ENCODE measurements around the gene SLC35F3. TPM values are rescaled to one million over a fixed set of nuclear protein-coding genes. Genes with fewer than 3 reads are reported as not detected.

The SLC35F3 gene
- total and polyA plus RNA-seq, 2 experiments from 2014 or later, result 0.80 to 1.3 TPM

DNA sequence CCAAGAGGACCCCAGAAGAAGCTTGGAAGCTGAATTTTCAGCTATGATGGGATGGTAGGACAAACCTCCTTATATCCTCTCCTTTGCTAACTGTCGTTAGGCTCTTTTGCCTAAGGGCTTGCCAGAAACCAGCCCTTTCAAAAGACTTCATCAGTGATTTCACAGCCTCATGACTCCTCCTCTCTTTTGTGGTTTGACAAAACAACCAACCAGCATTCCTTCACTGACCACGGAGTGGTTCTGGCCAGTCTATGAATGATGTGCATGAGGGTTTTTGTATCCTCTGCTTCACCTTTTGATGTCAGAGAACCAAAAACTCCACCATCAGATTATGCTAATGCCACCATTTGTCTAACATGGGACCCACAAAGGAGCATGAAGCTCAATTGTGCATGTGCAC, 351.9 kb downstream of the SLC35F3 start:
- Histone ChIP-seq H3K79me2 (no peaks in the 10 kb centered on the region), H3K4me3 (no peak overlapping the region), H3K36me3 (replicated peaks; ENCODE audit: insufficient read depth, low read depth) (no peaks in the 10 kb centered on the region), H2AFZ (no peak overlapping the region), H3K4me1 (ENCODE audit: insufficient read depth) (no peaks in the 10 kb centered on the region), H3K4me2 (no peak overlapping the region), H3K9me2 (replicated peaks; ENCODE audit: insufficient read depth) (no peaks in the 10 kb centered on the region), H3K9me3 (ENCODE audit: low read depth) (no peaks in the 10 kb centered on the region), H3K27ac (no peak overlapping the region), H3K27me3 (peaks cover 5% of the 10 kb centered on the region), H4K20me1 (ENCODE audit: insufficient read depth, poor library complexity, severe bottlenecking) (no peaks in the 10 kb centered on the region)
- DNase-seq (ENCODE audit: low spot score), result no peak
- WGBS (ENCODE audit: low lambda C conversion rate, missing lambda C conversion rate), result 59% methylated on average over 2 of the region's 2 CpGs
- no peak for TF ChIP-seq CTCF (IDR thresholded peaks at IDR 0.05; ENCODE audit: poor library complexity)
- TF ChIP-seq EZH2 (IDR thresholded peaks at IDR 0.05; ENCODE audit: borderline replicate concordance), result no peak

DNA sequence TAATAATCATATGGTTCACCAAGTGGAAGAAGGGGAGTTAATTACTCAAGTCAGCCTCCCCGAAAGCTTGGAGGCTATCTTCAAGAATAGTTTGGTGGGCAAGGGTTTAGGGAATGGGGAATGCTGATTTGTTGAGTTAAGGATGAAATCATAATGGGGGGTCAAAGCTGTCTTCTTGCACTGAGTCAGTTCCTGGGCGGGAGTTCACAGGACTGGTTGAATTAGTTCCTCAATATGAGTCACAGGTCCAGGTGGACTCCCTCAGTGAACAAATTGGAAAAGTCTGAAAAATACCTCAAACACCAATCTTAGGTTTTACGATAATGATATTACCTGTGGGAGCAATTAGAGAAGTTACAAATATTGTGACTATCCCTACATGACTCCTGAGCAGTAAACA, 353.6 kb downstream of the SLC35F3 start:
- H2AFZ ChIP-seq, result no peak overlapping the region
- H3K27me3 ChIP-seq, result peaks cover 5% of the 10 kb centered on the region
- H4K20me1 ChIP-seq (ENCODE audit: insufficient read depth, poor library complexity, severe bottlenecking), result no peaks in the 10 kb centered on the region
- no peak overlapping the region for H3K4me3 ChIP-seq
- no peaks in the 10 kb centered on the region for H3K4me1 ChIP-seq (ENCODE audit: insufficient read depth)
- no peak overlapping the region for H3K27ac ChIP-seq
- H3K9me2 ChIP-seq (replicated peaks; ENCODE audit: insufficient read depth), result no peaks in the 10 kb centered on the region
- no peak overlapping the region for H3K4me2 ChIP-seq
- no peak for TF ChIP-seq EZH2 (IDR thresholded peaks at IDR 0.05; ENCODE audit: borderline replicate concordance)
- TF ChIP-seq EZH2phosphoT487 (IDR thresholded peaks at IDR 0.05; ENCODE audit: low read depth, severe bottlenecking, unreplicated experiment), result no peak
- no peak for TF ChIP-seq CTCF (IDR thresholded peaks at IDR 0.05; ENCODE audit: poor library complexity)
- H3K79me2 ChIP-seq, result no peaks in the 10 kb centered on the region
- H3K9me3 ChIP-seq (ENCODE audit: low read depth), result no peaks in the 10 kb centered on the region
- 83% methylated on average over 3 of the region's 3 CpGs for WGBS (ENCODE audit: low lambda C conversion rate, missing lambda C conversion rate)
- no peak for DNase-seq (ENCODE audit: low spot score)
- H3K36me3 ChIP-seq (replicated peaks; ENCODE audit: insufficient read depth, low read depth), result no peaks in the 10 kb centered on the region

DNA sequence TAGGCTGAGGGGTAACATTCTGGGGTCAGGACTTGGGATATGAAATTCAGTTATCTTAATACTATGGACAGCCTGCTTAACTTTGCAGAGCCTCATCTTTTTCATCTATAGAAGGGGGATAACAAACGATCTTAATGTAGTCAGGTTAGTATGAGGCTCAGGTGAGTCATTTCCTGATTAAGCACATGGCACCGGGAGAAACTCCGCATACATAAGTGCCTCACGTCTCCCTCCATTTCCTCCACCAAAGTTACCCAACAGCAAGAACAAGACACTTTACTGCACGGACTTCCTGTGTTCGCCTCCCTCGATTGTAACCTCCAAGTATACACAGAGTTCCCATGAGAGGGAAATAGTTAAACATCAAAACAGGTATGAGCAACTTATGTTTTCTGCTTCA, 356.1 kb downstream of the SLC35F3 start:
- H2AFZ ChIP-seq, result no peak overlapping the region
- H3K4me2 ChIP-seq, result no peak overlapping the region
- H3K79me2 ChIP-seq, result no peaks in the 10 kb centered on the region
- H4K20me1 ChIP-seq (ENCODE audit: insufficient read depth, poor library complexity, severe bottlenecking), result no peaks in the 10 kb centered on the region
- no peaks in the 10 kb centered on the region for H3K36me3 ChIP-seq (replicated peaks; ENCODE audit: insufficient read depth, low read depth)
- H3K4me3 ChIP-seq, result no peak overlapping the region
- no peaks in the 10 kb centered on the region for H3K4me1 ChIP-seq (ENCODE audit: insufficient read depth)
- whole genome bisulfite sequencing (ENCODE audit: low lambda C conversion rate, missing lambda C conversion rate), result 82% methylated on average over 7 of the region's 7 CpGs
- no peak for TF ChIP-seq EZH2phosphoT487 (IDR thresholded peaks at IDR 0.05; ENCODE audit: low read depth, severe bottlenecking, unreplicated experiment)
- TF ChIP-seq CTCF (IDR thresholded peaks at IDR 0.05; ENCODE audit: poor library complexity), result no peak
- no peak for TF ChIP-seq EZH2 (IDR thresholded peaks at IDR 0.05; ENCODE audit: borderline replicate concordance)
- no peaks in the 10 kb centered on the region for H3K9me2 ChIP-seq (replicated peaks; ENCODE audit: insufficient read depth)
- no peak overlapping the region for H3K27ac ChIP-seq
- no peak for DNase-seq (ENCODE audit: low spot score)
- peaks cover 5% of the 10 kb centered on the region for H3K27me3 ChIP-seq
- H3K9me3 ChIP-seq (ENCODE audit: low read depth), result no peaks in the 10 kb centered on the region

- Histone ChIP-seq H3K9me2 (replicated peaks; ENCODE audit: insufficient read depth) (no peaks in the 10 kb centered on the region), H3K4me2 (no peak overlapping the region), H3K27ac (no peak overlapping the region), H2AFZ (no peak overlapping the region), H3K9me3 (ENCODE audit: low read depth) (no peaks in the 10 kb centered on the region), H3K27me3 (peaks cover 5% of the 10 kb centered on the region), H3K4me3 (no peak overlapping the region), H3K79me2 (no peaks in the 10 kb centered on the region), H4K20me1 (ENCODE audit: insufficient read depth, poor library complexity, severe bottlenecking) (no peaks in the 10 kb centered on the region), H3K4me1 (ENCODE audit: insufficient read depth) (no peaks in the 10 kb centered on the region), H3K36me3 (replicated peaks; ENCODE audit: insufficient read depth, low read depth) (no peaks in the 10 kb centered on the region)
- no peak for DNase-seq (ENCODE audit: low spot score)
- WGBS (ENCODE audit: low lambda C conversion rate, missing lambda C conversion rate), result 74% methylated on average over 5 of the region's 5 CpGs
- TF ChIP-seq EZH2 (IDR thresholded peaks at IDR 0.05; ENCODE audit: borderline replicate concordance) (no peak), EZH2phosphoT487 (IDR thresholded peaks at IDR 0.05; ENCODE audit: low read depth, severe bottlenecking, unreplicated experiment) (no peak), CTCF (IDR thresholded peaks at IDR 0.05; ENCODE audit: poor library complexity) (no peak)
Observed at GRCh38 chr1:234261545-234261944, 357.1 kb downstream of the SLC35F3 start.
